HEK293T (cell line): ENCODE data around the gene C4orf51.

Experiments used
- BHLHE40 ChIP-seq: fragments of 450-650 bp; IDR thresholded peaks from 2 replicates; pipeline ENCODE4 v1.6.1; 2016; ENCODE audit warnings: mild to moderate bottlenecking, moderate library complexity, borderline replicate concordance
- FOXA1 ChIP-seq: fragments of 450-650 bp; IDR thresholded peaks from 2 replicates; pipeline ENCODE4 v1.6.1; 2016; ENCODE audit warnings: mild to moderate bottlenecking
- FOXM1 ChIP-seq: fragments of 450-650 bp; IDR thresholded peaks from 2 replicates; pipeline ENCODE4 v1.6.1; 2017; ENCODE audit warnings: mild to moderate bottlenecking, borderline replicate concordance
- L3MBTL2 ChIP-seq: fragments of 450-650 bp; conservative IDR thresholded peaks from 2 replicates; pipeline ENCODE4 v1.6.1; 2016; ENCODE audit warnings: mild to moderate bottlenecking
- PKNOX1 ChIP-seq: fragments of 450-650 bp; IDR thresholded peaks from 2 replicates; pipeline ENCODE4 v1.6.1; 2016
- SP1 ChIP-seq: fragments of 450-650 bp; IDR thresholded peaks from 2 replicates; pipeline ENCODE4 v1.6.1; 2017
- SUZ12 ChIP-seq: fragments of 450-650 bp; IDR thresholded peaks from 2 replicates; pipeline ENCODE4 v1.6.1; 2016; ENCODE audit warnings: mild to moderate bottlenecking

- TF ChIP-seq L3MBTL2 (no peak), PKNOX1 (no peak), SUZ12 (no peak), FOXM1 (no peak), FOXA1 (no peak), SP1 (no peak), BHLHE40 (no peak)
Observed at GRCh38 chr4:145756244-145756643, 76.3 kb downstream of the C4orf51 start.
